SK-N-MC (cell line): ENCODE data around the gene PLIN5.

ENCODE experiments used
- DNase-seq: peaks from one replicate; pipeline ENCODE4 v3.0.0-alpha.2; 2011; ENCODE audit warnings: low read depth, low spot score
- H3K27ac ChIP-seq: fragments of 200-600 bp; sonication (generic); 2 replicates; pipeline ENCODE4 v1.5.1; 2016; ENCODE audit warnings: mixed run types
- H3K36me3 ChIP-seq: fragments of 200-600 bp; sonication (generic); 2 replicates; pipeline ENCODE4 v1.6.1; 2017; ENCODE audit warnings: antibody characterized with exemption, low read length, mixed read lengths; ENCODE audit not compliant: insufficient read depth
- H3K4me3 ChIP-seq: fragments of 200-600 bp; sonication (generic); 2 replicates; pipeline ENCODE4 v1.5.1; 2016
- H3K9ac ChIP-seq: fragments of 200-600 bp; sonication (generic); 2 replicates; pipeline ENCODE4 v1.8.0; 2017; ENCODE audit warnings: mixed run types, mixed read lengths; ENCODE audit not compliant: insufficient read length
- H3K9me3 ChIP-seq: fragments of 200-600 bp; sonication (generic); 2 replicates; pipeline ENCODE4 v1.6.1; 2017; ENCODE audit warnings: low read depth, mild to moderate bottlenecking, antibody characterized with exemption, low read length, moderate library complexity, mixed read lengths
- EZH2 ChIP-seq: fragments of 200-600 bp; sonication (generic); IDR thresholded peaks from one replicate; pipeline ENCODE4 v1.6.1; 2017; ENCODE audit warnings: antibody characterized with exemption
- FOXP2 ChIP-seq: optimal IDR thresholded peaks from 2 replicates; pipeline ENCODE3; 2011; ENCODE audit warnings: mild to moderate bottlenecking, moderate library complexity; ENCODE audit not compliant: insufficient read depth; ENCODE audit errors: extremely low read length, control extremely low read depth
- POLR2AphosphoS5 ChIP-seq: IDR thresholded peaks from 2 replicates; pipeline ENCODE4 v1.6.1; 2012; ENCODE audit warnings: mild to moderate bottlenecking, low read depth, low read length, borderline replicate concordance

PLIN5 gene

DNA sequence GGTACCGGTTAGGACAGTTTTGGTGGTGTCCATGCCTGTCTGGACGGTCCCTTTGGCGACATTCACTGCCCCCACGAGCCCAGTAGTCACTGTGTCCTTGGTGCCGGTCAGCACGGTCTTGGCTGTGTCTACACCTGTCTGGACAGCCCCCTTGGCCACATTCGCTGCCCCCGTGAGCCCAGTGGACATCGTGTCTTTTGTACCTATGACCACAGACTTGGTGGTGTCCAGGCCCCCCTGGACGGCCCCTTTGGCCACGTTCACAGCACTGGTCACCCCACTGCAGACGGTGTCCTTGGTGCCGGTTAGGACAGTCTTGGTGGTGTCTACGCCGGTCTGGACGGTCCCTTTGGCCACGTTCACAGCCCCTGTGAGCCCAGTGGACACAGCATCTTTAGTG is 23.0 kb downstream of the PLIN5 start:
- no peak overlapping the region for H3K9ac ChIP-seq
- H3K36me3 ChIP-seq: no peaks in the 10 kb centered on the region
- no peaks in the 10 kb centered on the region for H3K9me3 ChIP-seq
- H3K4me3 ChIP-seq: no peak overlapping the region
- no peak for TF ChIP-seq POLR2AphosphoS5
- TF ChIP-seq FOXP2: no peak
- no peak for TF ChIP-seq EZH2
- no peak for DNase-seq
- no peak overlapping the region for H3K27ac ChIP-seq

DNA sequence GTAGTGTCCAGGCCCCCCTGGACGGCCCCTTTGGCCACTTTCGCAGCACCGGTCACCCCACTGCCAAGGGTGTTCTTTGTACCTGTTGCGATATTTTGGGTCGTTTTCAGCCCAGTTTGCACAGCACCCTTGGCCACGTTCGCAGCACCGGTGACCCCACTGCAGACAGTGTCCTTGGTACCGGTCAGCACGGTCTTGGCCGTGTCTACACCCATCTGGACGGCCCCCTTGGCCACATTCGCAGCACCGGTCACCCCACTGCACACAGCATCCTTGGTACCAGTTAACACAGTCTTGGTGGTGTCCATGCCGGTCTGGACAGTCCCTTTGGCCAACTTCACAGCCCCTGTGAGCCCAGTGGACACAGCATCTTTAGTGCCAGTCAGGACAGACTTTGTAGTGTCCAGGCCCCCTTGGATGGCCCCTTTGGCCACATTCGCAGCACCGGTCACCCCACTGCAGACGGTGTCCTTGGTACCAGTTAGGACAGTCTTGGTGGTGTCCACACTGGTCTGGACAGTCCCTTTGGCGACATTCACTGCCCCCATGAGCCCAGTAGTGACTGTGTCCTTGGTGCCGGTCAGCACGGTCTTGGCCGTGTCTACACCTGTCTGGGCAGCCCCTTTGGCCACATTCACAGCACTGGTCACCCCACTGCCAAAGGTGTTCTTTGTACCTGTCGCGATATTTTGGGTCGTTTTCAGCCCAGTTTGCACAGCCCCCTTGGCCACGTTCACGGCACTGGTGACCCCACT is 23.5 kb downstream of the PLIN5 start:
- no peak overlapping the region for H3K4me3 ChIP-seq
- H3K27ac ChIP-seq: no peak overlapping the region
- H3K36me3 ChIP-seq: no peaks in the 10 kb centered on the region
- TF ChIP-seq EZH2: no peak
- no peak for TF ChIP-seq POLR2AphosphoS5
- no peak for TF ChIP-seq FOXP2
- DNase-seq: no peak
- no peak overlapping the region for H3K9ac ChIP-seq
- H3K9me3 ChIP-seq: no peaks in the 10 kb centered on the region

DNA sequence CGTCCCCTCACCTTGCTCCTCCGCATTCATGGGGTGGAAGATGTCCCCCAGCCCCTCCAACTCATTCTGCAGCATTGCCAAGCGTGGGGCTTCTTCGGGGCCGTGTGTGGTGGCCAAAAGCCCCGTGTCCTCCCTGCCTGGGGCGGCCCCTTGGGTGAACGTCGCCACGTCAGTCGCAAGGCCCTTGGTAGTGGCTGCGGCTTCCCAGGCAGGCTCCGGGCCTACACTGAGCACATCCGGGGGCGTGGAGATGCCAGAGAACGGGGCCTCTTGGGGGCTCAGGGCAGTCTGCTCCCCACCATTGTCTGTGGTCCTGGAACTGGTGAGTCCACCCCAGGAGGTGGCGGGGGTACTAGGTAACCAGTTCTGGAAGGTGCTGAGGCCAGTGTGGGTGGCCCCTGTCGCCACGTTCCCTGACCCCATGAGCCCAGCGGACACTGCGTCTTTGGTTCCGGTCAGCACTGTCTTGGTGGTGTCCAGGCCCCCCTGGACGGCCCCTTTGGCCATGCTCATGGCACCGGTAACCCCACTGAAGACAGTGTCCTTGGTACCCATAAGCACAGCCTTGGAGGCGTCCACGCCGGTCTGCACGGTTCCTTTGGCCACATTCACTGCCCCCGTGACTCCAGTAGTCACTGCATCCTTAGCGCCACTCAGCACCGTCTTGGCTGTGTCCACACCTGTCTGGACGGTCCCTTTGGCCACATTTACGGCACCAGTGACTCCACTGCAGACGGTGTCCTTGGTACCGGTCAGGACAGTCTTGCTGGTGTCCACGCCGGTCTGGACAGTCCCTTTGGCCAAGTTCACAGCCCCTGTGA is 24.4 kb downstream of the PLIN5 start:
- Histone ChIP-seq H3K4me3 (no peak overlapping the region), H3K36me3 (no peaks in the 10 kb centered on the region), H3K9ac (no peak overlapping the region), H3K27ac (no peak overlapping the region), H3K9me3 (no peaks in the 10 kb centered on the region)
- DNase-seq: no peak
- no peak for TF ChIP-seq FOXP2
- TF ChIP-seq POLR2AphosphoS5: no peak
- TF ChIP-seq EZH2: no peak

DNA sequence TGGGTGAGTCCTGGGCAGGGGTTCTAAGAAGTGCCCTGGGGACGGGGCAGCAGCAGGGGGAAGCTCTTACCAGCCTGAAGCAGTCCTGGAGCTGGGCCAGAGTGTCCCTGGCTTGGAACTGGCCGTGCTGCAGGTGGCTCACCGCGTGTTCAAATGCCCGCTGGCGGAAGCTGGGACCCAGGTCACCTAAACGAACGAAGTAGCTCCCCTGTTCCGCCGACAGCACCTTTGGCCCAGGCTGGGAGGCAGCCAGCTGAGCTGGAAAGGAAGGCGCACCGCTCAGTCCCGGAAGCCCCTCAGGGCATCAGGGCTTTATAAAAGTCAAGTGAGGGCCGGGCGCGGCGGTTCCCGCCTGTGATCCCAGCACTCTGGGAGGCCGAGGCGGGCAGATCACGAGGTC is 26.3 kb downstream of the PLIN5 start:
- Histone ChIP-seq H3K4me3 (no peak overlapping the region), H3K27ac (no peak overlapping the region), H3K36me3 (no peaks in the 10 kb centered on the region), H3K9ac (no peak overlapping the region), H3K9me3 (no peaks in the 10 kb centered on the region)
- TF ChIP-seq POLR2AphosphoS5 (no peak), EZH2 (no peak), FOXP2 (no peak)
- no peak for DNase-seq

DNA sequence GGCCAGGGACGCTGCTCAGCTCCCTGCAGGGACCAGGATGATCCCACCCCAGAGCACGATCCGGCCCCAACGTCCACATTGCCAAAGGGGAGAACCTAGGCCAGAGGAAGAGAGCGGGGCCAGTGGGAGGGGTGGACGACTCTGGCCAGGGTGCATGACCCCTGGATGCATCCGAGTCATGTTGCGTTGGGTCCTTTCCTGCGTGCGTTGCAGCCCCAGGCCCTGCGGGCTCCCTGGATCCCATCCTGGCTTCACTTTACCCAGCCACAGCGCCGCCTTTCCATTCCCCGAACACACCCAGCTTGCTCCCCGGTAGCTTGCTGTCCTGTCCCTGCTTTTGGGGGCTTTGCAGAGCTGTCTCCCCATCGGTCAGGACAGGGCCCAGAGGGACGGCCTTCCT is 27.2 kb downstream of the PLIN5 start:
- no peak for DNase-seq
- TF ChIP-seq FOXP2 (no peak), POLR2AphosphoS5 (no peak), EZH2 (no peak)
- H3K9ac ChIP-seq: no peak overlapping the region
- H3K36me3 ChIP-seq: no peaks in the 10 kb centered on the region
- H3K9me3 ChIP-seq: no peaks in the 10 kb centered on the region
- H3K4me3 ChIP-seq: no peak overlapping the region
- no peak overlapping the region for H3K27ac ChIP-seq

DNA sequence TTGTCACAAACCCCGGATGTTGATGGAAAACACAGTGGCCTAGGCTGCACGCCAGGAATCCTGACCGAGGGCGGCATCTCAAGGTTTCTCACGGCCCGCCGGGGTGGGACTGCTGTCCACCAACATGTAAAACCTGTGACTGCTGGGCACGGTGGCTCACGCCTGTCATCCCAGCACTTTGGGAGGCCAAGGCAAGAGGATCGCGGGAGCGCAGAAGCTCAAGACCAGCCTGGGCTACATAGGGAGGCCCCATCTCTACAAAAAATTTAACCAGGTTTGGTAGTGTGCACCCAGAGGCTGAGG is 27.9 kb downstream of the PLIN5 start:
- no peak for DNase-seq
- H3K9ac ChIP-seq: no peak overlapping the region
- H3K9me3 ChIP-seq: no peaks in the 10 kb centered on the region
- H3K4me3 ChIP-seq: no peak overlapping the region
- TF ChIP-seq POLR2AphosphoS5 (no peak), FOXP2 (no peak), EZH2 (no peak)
- H3K36me3 ChIP-seq: no peaks in the 10 kb centered on the region
- H3K27ac ChIP-seq: no peak overlapping the region

DNA sequence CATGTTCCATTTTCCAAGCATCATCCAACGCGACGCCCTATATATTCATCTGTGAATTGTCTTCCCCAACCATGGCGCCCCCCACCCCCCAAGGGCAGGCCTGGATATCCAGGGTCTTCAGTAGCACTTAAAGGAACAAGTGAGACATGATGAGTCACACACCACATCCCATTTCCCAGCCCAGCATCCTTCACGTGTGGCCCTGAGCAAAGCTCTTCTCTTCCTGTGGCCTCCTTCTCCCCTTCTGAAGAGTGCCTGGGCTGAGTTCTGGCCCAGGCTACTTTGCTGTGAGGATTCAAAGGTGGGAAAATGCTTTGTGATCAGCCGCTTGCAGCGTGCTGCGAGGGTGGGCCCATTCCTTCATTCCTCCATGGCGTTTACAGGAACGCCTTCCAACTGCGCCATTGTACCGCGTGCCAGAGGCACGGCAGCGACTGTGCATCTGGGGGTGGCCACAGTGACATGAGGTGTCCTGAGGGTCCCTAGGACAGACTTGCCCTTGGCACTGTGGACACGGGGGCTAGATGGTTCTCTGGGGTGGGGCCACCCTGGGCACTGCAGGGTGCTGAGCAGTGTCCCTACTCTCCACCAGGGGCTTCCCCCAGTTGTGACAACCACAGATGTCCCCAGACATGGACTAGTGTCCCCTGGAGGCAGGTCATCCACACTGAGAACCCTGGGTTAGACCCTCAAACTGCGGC is 28.4 kb downstream of the PLIN5 start:
- Histone ChIP-seq H3K4me3 (no peak overlapping the region), H3K9ac (no peak overlapping the region), H3K36me3 (no peaks in the 10 kb centered on the region), H3K27ac (no peak overlapping the region), H3K9me3 (no peaks in the 10 kb centered on the region)
- TF ChIP-seq POLR2AphosphoS5 (no peak), FOXP2 (no peak), EZH2 (no peak)
- DNase-seq: no peak

DNA sequence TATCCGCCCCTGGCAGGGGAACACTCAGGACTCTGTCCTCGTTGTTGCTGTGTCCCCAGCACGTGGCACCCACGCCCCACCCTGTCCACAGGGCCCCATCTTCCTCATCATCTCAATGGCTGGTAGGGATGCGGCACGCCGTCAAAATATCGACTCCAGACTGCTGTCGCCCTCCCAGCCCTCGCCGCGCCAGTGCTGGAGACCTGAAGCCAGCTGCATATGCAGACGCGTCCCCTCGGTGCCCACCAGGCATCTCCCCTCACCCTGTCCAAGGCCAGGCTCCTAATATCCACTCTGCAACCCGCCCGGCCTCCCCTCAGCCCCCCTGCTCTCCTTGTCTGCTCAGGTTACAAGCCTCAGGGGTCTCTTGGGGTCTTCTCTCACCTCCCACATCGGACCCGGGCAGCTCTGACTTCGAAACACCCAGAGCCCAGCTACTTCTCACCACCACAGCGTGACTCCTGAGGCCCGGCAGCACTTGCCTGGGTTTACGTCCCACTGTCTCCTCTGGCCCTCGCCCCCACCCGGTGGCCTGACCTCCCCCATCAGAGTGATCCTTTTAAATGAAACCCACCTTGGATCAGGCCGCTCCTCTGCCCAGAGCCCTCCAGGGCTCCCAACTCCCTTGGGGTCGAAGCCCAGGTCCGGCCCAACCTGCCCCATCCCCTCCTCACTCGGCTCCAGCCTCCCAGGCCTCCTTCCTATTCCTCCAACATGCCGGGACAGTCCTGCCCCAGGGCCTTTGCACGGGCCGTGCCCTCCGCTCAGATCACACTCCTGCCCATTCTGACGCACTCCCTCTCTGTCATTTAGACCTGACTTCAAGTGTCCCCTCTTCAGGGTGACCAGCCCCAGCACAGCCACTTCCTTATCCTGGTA is 29.2 kb downstream of the PLIN5 start:
- no peaks in the 10 kb centered on the region for H3K9me3 ChIP-seq
- no peak overlapping the region for H3K4me3 ChIP-seq
- no peak for DNase-seq
- TF ChIP-seq FOXP2 (no peak), EZH2 (no peak), POLR2AphosphoS5 (no peak)
- no peak overlapping the region for H3K9ac ChIP-seq
- no peaks in the 10 kb centered on the region for H3K36me3 ChIP-seq
- H3K27ac ChIP-seq: no peak overlapping the region
